GM18519 (cell line): ENCODE results near the gene CLEC18B.
A peak's percentile ranks its signal among the peaks of the same experiment; 100 is the strongest.
"Not testable (repeated sequence)": the region's sequence is repeated elsewhere in the genome, so short reads cannot be mapped to it uniquely, and the experiment has no call there.

Experiments used
- ATAC-seq: cut with Tn5 transposase; IDR thresholded peaks from one replicate; pipeline ENCODE4 v1.9.1; 2021; ENCODE audit warnings: mild to moderate bottlenecking, moderate library complexity; ENCODE audit not compliant: unreplicated experiment, low FRiP score

Gene CLEC18B

DNA sequence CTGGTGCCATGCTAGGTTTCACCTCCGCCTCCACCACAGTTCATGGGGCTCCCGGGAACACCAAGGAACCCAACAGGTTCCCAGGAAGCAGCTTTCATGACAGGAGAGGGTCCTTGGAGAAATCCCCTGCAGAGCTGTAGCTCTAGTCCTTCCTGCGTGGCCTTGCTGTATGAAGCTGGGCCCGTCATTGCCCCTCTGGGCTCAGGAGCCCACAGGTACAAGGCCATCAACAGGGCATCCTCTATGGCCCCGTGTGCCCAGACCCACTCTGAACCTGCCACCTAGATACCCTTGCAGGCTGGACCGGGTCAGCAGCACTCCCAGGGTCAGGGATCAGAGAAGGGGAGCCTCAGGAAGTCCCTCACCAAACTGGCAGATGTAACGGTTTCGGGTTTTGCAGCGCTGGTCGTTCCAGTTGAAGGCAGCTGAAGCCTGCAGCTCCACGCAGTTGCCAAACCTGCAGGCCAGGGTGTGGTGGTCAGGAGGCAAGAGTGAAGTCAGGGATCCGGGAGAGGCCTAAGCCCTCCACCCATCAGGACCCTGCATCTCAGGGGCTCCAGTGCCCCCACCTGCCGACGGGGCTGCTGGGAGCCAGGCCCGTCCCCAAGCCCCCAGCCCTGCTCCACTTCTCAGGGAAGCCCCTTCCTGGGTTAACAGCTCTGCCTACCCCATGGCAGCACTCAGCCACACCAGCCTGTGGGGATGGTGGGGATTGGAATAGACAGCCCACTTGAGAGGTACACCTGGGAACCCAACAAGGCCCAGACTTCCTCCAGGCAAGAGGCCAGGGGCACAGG lies 11.9 kb downstream of the CLEC18B start:
- not testable (repeated sequence) for ATAC-seq

DNA sequence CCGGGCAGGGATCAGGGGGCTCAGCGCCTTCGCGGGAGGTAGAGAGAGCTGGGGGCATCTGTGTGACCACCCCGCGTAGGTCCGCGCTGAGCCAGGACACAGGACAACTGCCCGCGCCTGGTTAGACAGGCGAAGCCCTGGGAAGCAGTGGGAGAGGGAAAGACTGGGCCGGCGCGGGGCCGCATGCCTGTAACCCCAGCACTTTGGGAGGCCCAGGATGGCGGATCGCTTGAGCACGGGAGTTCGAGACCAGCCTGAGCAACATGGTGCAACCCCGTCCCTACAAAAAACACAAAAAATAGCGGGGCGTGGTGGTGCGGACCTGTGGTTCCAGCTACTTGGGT lies 13.9 kb downstream of the CLEC18B start:
- ATAC-seq = not testable (repeated sequence)

DNA sequence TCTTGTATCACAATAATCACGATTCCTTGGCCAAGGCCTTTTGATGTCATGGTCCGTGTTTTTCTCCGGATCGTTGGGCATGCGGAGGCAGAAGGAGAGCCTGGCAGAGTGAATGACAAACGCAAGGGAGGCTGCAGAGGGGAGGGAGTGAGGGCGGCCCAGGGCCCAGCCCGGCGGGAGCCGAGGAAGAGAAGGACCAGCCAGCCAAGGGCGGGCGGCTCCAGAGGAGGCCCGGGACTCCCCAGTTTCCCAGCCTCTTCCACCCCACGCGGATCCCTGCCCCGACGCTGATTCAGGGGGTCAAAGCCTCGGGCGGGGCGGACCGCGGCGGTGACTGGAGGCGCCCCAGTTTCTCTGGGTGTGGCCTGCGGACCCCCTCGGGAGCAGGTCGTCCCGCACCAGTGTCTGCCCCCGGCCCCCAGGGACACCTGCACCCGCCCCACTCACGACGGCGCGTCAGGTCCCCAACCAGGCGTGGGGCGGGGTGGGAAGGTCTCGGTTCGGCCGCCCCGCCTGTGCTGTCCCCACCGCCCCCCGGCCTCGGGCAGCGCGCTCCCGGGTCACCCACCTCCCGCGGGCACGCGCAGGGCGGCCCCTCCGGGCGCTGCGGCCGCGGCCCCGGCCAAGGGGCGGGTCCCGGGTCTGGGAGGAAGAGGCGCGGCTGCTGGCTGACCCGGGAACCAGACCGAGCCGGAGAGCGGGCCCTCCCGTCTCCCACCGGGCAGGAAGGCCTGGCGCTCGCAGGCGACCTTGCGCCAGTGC lies 14.5 kb downstream of the CLEC18B start:
- not testable (repeated sequence) for ATAC-seq

DNA sequence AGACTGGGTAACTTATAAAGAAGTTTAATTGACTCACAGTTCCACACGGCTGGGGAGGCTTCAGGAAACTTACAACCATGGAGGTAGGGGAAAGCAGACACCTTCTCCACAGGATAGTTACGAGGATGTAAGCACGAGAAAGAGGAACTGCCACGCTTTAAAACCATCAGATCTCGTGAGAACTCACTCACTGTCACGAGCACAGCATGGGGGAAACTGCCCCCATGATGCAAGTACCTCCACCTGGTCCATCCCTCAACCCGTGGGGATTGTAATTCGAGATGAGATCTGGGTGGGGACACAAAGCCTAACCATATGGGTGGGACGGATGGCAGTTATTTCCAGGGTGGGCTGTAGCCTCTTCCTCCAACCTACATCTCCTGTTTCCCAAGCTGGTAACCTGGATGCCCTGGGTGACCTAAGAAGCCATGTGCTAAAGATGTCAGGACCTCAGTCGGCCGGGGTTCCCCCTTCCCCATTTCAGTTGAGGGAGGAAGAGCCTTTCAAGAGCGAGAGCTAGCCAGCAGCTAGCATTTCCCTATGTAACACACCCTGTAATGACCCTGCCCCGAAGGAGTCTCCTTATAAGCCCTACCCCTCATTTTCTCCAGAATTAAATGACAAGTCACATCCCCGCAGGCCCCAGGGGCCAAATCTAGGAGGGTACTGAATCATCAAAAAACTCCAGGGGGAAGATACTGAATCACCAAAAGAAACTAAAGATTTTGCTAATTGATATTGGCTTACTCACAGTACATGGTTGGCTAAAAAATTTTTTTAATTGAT lies 16.9 kb downstream of the CLEC18B start:
- ATAC-seq = not testable (repeated sequence)

DNA sequence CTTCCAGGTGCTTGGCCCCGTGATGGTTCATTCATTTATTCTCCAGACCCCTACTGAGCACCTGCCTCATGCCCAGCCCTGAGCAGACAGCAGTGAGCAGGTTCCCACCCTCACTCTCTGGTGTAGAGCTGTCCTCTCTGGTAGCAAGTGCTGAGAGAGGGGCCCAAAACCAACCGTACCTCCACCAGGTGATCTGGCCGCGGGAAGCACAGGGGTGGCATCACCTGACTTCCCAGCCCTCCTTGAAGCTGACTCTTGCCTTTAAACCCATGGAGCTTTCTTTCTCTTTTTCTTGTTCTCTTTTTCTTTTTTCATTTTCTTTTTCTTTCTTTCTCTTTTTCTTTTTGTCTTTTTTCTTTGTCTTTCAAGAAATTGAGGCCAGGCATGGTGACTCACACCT lies 21.0 kb downstream of the CLEC18B start:
- ATAC-seq = not testable (repeated sequence)

DNA sequence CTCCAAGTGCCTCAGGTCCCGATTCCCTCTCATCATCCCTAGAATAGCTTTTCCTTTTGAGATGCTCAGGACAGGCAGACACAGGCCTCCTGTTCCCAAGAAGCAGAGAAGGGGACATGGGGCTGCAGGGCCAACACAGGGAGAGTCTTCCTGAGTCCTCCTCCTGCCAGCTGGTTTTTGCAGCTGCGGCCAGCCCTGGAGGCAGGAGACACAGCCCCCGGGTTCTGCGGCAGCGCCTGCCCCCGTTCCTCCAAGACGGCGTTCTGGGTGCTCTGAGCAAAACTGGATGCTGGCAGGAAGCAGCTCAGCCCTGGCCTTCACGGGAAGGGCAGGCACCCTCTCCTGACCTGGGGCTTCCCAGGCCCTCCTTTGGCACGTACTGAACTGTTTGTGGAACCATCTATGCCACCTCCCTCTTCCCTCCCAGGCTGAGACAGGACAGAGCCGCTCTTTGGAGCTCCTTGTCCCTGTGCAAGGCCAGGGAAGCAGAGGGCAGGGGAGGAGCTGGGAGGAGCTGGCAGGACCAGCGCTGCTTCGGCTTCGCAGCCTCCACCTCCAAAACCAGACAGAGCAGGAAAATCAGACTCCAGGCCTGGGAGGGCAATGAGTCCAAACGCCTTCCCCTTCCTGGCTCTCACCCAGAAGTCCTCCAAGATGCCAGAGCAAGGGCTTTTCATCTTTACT lies 22.9 kb downstream of the CLEC18B start:
- ATAC-seq = not testable (repeated sequence)

DNA sequence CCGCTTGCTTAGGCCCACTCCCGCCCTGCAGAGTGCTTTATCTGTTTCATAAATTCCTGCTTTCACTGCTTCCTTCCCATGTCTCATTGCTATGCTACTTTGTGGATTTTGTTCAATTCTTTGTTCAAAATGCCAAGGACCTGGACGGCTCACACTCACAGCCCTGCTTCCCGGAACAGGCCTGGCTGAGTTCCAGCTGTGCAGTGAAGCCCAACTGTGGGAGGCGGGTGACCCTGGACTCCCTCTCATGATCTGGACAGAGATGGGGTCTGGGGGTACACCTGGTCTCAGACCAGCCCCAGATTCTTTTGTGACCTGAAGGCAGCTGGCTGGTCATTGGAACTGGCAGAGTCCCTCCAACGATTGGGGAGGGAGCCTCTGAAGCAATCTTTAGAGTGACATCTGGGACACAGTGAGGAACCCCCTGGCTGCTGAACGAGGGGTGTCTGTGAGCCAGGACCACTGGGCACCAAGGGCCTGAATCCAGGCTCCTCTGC lies 24.7 kb downstream of the CLEC18B start:
- ATAC-seq = not testable (repeated sequence)

DNA sequence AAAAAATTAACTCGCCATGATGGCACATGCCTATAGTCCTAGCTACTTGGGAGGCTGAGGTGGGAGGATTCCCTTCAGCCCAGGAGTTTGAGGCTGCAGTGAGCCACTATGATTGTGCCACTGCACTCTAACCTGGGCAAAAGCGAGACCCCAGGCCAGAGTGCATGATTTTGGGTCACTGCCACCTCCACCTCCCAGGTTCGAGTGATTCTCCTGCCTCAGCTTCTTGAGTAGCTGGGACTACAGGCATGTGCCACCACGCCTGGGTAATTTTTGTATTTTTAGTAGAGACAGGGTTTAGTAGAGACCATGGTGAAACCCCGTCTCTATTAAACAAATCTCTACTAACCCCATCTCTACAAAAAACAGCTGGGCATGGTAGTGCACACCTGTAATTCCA lies 26.7 kb downstream of the CLEC18B start:
- not testable (repeated sequence) for ATAC-seq

DNA sequence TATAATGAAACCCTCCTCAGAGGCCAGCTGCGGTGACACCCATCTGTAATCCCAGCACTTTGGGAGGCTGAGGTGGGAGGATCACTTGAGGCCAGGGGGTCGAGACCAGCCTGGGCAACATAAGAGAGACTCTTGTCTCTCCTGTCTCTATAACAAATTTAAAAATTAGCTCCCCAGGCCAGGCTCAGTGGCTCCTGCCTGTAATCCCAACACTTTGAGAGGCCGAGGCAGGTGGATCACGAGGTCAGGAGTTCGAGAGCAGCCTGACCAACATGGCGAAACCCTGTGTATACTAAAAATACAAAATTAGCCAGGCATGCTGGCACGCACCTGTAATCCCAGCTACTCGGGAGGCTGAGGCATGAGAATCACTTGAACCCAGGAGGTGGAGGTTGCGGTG lies 27.1 kb downstream of the CLEC18B start:
- ATAC-seq = not testable (repeated sequence)

DNA sequence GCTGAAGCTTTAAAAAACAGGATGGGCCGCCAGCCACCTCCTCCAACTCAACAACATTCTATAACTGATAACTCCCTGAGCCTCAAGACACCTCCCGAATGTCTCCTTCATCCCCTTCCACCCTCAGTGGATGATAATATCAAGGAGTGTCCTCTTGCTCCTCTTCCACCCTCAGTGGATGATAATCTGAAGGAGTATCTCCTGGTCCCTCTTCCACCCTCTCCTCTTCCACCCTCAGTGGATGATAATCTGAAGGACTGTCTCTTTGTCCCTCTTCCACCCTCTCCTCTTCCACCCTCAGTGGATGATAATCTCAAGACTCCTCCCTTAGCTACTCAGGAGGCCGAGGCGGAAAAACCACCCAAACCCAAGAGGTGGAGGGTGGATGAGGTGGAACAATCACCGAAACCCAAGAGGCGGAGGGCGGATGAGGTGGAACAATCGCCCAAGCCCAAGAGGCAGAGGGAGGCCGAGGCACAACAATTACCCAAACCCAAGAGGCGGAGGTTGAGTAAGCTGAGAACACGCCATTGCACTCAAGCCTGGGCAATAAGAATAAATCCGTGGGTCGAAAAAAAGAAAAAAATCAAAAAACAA lies 29.7 kb downstream of the CLEC18B start:
- ATAC-seq = not testable (repeated sequence)

DNA sequence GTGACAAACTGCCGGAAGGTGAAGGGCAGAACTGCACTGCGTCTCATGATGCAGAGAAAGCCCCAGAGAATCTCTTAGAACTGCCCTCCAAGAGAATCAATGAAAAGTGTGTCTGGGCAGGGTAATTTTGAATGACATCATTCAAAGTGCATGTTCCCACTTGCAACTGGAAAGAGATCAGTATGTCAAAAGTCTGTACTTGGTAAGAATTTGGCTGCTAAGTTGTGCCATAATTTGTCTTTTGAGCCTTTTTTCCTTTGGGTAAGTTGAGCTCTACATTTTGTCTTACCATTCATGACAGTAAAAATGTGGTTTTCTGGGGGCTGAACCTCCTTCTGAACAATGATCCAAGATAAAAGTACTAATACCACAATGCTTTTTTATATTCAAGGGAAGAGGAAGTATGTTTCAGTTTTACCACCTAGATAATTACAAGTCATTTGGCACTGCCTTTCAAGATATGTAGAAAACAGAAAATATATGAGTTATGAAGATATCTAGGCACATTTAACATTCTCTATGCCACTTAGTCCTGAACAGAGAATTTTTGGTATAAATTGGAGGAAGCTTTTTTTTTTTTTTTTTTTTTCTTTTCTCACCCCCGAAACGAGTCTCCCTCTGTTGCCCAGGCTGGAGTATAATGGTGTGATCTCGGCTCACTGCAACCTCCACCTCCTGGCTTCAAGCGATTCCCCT lies 38.8 kb downstream of the CLEC18B start:
- ATAC-seq = not testable (repeated sequence)

DNA sequence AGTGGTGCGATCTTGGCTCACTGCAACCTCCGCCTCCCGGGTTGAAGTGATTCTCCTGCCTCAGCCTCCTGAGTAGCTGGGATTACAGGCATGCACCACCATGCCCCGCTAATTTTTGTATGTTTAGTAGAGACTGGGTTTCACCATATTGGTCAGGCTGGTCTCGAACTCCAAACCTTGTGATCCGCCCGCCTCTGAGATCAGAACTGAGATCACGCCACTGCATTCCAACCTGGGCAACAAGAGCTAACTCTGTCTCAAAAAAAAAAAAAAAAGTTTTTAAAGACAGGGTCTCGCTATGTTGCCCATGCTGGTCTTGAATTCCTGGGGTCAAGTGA lies 47.5 kb downstream of the CLEC18B start:
- not testable (repeated sequence) for ATAC-seq

DNA sequence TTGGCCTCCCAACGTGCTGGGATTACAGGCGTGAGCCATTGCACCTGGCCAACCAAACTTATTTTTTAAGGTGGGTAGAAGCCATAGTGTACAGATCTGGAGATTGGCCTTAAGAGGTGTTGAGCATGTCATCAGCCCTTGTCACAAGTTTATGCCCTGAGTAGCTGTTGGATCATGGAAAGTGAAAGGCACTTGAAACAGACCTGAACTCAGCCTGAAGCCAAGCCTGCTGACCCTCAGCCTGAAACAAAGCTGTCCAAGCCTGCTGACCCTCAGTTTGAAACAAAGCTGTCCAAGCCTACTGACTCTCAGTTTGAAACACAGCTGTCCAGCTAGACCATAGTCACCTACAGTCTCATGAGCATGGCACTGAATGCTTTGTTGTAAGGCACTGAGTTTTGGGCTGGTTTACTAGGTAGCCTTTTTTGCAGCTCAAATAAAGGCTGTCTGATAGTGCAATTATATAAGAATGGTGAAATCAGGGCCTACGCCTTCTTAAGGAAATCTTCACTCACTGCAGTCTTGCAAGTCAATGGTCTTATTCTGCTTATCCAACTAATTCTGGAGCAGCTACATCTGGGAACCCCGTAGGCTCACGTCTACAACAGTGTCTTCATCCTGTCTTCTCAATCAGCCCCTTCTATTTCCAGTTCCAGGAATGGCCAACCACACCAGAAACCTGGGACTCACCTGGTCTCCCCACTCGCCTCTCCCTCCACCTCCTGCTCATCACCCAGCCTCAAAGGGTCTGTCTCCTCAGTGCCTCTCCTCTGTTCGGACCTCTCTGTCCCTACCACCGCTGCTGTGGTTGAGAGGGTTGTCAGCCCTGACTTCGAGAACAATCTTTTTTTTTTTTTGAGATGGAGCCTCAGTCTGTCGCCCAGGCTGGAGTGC lies 48.1 kb downstream of the CLEC18B start:
- ATAC-seq = no peak

DNA sequence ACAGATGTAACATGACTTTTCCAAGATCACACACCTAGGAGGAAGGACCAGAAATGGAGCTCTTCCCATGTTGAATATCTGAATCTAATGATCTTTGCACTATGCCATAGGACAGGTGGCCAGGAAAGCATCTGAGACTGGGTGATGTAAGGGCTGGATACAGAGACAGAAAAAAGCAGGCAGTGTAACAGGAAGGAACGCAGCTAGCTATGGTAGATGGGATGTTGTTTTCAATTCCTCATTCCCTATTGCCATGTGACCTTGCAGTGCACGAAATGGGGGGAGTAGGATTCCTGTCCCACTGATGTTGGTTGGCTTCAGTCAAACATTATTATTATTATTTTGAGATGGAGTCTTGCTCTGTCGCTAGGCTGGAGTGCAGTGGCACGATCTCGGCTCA lies 48.9 kb downstream of the CLEC18B start:
- ATAC-seq = no peak

DNA sequence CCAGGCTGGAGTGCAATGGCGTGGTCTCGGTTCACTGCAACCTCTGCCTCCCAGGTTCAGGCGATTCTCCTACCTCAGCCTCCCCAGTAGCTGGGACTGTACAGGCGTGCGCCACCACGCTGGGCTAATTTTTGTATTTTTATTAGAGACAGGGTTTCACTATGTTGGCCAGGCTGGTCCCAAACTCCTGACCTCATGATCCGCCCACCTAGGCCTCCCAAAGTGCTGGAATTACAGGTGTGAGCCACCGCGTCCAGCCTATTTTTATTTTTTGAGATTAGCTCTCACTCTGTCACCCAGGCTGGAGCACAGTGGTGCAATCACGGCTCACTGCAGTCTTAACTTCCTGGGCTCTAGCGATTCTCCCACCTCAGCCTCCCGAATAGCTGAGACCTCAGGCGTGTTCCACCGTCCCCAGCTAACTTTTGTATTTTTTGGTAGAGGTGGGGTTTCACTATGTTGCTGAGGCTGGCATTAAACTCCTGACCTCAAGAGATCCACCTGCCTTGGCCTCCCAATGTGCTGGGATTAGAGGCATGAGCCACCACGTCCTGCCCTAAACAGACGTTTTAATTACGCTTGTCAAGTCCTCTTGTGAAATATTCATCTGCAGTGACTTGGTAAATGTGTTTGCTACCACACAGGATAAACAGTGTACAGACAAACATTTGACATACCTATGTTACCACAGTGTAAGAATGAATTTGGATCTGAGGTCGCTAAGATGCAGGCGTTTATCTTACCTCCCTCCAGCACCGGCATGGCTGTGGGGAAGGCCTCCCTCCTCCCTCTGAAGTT lies 50.7 kb downstream of the CLEC18B start:
- not testable (repeated sequence) for ATAC-seq

DNA sequence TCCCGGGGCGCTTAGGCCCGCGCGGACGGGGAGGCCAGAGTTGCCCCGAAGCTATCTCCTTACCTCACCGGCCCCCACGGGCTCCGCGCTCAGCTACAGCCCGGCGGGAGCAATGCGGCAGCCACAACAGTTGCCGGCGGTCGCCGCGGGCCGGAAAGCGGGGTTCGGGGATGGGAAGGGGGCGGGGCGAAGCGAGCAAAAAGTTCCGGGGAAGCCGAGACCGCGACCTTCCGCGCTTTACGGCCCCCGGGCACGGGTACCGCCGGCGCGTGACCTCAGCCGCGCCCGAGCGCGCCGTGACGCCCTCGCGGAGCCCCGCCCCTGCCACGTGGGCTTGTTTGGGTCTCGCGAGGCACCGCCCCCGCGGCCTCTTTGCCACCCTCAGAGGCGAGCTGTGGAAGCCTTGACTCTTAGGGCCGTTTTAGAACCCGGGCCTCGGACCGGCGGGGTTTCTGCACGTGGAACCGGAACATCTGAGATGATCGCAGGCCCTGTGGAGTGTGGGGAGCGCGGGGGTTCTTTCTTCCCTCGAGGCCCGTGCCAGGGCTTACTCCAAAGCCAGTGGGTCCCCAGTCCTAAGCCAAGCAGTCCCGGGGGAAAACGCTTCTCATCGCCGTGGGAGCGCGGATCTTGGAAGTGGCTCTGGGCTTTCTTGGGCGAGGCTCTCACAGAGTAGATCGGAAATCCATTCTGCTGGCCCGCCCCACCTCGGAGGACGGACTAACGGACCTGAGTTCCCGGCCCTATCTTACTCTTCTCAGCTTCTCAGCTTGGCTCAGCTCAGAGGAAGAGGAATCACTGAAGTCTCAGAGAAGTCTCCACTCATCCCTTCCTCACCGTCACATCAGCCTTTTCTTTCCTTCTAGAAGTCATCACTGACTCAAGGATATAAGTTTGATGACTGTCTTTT lies 53.0 kb downstream of the CLEC18B start:
- peak; percentile 88 for ATAC-seq
